ENCODE results near the gene PIGP.
"Not testable (repeated sequence)": the region's sequence is repeated elsewhere in the genome, so short reads cannot be mapped to it uniquely, and the experiment has no call there.

The PIGP gene

DNA sequence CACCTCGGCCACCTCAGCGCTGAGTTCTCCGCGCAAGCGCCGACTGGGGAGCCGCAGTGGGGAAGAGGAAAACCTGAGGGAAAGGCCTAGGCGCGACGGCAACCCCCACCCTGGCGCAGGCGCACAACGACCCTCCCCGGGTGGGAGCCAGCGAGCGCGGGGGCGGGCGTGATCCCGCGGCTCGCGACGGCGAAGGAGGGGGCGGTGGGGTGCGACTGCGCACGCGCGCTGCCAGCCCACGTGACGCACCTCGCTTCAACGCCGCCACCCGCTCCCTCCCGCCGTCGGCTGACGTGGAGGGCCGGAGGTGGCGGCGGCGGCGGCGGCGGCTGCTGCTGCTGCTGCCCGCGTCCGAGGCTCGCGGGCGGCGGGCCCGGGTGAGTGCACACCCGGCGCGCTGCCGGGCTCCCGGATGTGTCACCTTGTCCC, at the start of gene PIGP, which contains the start of gene TTC3:
Gene PIGP (minus strand): TSS at position 84 of the 429 bp plus-strand sequence. CDS start 556 bp downstream, outside the sequence.
Gene TTC3 (plus strand): TSS at position 267 of the 429 bp plus-strand sequence. CDS start 14,004 bp downstream, outside the sequence.
- peak; percentile 94 for DNase-seq (ENCODE audit: low spot score)

DNA sequence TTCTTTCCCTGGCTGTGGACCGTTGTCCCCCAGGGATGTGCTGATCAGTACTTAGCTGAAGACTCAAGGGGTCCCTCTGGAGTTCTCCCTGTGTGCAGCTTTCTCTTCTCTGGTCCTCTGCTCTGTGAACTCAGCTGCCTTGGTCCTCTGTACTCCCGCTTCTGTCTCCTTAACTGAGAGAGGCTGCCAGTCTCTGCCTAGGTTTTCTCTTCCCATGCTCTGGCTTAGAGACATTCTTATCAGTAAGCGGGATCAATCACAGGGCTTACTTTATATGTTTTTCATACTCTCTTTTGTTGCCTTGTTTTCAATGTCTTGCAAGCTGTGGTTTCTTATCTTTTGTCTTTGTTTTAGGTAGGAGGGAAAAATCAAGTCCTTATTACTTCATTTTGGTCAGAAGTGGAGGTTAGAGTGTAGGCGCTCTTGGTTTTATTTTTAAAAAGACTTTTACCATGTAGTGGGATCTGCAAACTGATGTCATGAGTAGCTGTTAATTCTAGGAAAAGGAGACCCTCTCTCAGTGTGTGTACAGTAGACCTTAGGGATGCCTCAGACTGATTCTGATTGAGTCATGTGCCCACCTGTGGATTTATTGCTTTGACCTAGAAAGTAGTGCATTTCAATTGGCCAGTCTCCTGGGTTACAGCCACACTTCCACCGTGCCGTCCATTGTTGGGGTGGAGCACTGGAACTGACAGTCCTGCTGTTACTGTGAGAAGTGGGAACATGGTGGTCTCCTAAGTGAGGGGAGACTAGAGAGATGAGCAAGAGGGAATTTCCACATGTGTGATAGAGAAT, 46.7 kb upstream of the PIGP start:
- no peak for DNase-seq (ENCODE audit: low spot score)

DNA sequence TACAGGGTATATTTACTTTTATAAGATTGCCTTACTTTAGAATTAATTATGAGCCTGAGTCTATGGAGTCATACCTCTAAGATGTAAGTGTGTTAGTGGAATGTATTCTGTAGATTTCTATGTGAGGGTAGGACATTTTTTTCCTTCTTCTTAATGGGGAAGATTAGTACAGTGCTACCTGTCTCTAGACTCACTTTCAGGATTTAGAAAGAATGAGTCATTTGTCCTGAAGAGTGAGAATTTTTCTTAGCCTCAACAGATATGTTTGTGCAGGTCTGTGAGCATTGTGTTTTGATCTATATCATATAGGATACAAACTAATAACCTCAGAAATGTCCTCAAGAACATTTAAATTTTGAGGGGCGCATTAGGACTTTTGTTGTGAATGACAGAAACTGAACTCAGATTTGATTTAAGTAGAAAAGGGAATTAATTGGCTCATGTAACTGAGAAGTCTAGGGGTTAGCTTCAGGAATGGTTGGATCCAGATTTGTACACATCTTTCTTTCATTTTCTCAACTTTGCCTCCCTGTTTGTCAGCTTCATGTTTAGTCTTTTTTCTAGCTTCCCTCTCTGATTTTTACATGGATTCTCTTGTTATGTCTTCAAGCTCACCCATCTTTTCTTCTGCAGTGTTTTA, 45.4 kb upstream of the PIGP start:
- DNase-seq (ENCODE audit: low spot score): no peak

DNA sequence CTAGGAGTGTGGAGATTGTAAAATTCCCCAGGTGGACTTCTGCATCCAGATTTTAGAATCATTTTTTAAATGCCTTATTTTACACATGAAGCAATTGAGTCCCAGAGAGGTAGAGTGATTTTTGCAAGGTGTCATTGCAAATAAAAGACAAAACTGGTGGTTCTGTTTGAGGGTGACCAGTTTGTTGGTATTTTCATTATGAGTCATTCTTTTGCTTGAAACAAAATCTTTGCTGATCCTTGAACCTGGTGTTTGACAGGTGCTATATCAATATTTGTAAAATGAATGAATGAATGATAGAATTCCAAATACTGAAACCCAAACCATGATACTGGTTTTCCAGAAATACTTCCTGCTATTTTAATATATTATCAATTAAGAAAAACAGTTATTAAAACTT, 44.3 kb upstream of the PIGP start:
- DNase-seq (ENCODE audit: low spot score): peak; percentile 11

DNA sequence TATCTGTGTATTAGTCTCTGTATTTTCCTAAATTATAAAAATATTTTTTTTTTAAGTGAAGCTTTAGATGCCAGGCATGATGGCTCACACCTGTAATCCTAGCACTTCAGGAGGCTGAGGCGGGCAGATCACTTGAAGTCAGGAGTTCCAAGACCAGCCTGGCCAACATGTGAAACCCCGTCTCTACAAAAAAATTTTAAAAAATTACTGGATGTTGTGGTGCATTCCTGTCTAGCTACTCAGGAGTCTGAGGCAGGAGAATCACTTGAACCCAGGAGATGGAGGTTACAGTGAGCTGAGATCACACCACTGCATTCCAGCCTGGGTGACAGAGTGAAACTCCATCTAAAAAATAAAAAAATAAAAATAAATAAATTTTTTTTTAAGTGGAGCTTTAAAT, 43.6 kb upstream of the PIGP start:
- DNase-seq (ENCODE audit: low spot score): not testable (repeated sequence)

DNA sequence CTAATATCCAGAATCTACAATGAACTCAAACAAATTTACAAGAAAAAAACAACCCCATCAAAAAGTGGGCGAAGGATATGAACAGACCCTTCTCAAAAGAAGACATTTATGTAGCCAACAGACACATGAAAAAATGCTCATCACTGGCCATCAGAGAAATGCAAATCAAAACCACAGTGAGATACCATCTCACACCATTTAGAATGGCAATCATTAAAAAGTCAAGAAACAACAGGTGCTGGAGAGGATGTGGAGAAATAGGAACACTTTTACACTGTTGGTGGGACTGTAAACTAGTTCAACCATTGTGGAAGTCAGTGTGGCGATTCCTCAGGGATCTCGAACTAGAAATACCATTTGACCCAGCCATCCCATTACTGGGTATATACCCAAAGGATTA, 41.4 kb upstream of the PIGP start:
- DNase-seq (ENCODE audit: low spot score): not testable (repeated sequence)

DNA sequence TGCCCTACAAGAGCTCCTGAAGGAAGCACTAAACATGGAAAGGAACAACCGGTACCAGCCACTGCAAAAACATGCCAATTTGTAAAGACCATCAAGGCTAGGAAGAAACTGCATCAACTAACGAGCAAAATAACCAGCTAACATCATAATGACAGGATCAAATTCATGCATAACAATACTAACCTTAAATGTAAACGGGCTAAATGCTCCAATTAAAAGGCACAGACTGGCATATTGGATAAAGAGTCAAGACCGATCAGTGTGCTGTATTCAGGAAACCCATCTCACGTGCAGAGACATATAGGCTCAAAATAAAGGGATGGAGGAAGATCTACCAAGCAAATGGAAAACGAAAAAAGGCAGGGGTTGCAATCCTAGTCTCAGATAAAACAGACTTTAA, 38.2 kb upstream of the PIGP start:
- not testable (repeated sequence) for DNase-seq (ENCODE audit: low spot score)

DNA sequence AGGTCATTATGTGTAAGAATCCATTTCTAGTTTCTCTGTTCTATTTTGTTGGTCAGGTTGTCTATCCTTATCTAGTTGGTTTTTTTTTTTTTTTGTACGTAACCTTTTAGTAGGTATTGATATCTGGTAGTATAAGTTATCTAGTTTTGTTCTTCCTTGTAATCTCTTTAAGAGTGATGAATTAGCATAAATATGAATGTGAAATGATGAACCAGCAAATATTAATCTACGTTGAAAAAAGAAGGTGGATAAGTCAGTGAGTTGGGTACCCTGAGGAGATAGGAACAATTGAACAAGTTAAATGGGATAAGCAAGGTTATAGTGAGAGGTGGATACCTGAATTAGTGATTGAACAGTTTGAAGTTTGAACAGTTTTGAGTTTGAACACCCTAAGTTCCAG, 34.1 kb upstream of the PIGP start:
- DNase-seq (ENCODE audit: low spot score): no peak

DNA sequence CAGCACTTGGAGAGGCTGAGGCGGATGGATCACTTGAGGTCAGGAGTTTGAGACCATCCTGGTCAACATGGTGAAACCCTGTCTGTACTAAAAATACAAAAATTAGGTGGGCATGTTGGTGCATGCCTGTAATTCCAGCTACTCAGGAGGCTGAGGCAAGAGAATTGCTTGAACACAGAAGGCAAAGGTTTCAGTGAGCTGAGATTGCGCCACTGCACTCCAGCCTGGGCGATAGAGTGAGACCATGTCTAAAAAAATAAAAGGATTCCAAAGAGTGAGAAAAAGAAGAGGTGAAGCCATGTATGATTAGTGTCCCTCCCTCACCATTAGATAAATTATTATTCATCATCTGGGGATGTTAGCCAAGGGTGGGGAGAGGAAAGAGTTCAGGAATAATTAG, 29.9 kb upstream of the PIGP start:
- DNase-seq (ENCODE audit: low spot score): not testable (repeated sequence)

DNA sequence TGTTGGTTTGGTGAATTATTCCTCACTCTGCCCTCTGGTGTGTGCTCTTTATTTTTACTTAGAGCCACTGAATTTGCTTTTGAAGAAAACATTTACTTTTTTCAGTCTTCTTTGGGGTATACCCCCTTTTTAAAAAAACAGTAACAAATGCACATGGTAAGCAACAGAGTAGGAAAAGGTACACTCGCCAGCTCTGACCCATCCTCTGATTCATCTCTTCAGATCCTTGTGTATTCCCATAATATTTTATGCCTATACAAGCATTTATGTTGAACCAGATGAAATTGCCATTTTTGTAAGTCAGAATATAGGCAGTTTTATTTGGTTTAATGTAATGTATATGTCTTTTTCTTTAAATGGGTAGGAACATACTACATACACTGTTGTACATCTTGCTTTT, 28.5 kb upstream of the PIGP start:
- DNase-seq (ENCODE audit: low spot score): no peak

DNA sequence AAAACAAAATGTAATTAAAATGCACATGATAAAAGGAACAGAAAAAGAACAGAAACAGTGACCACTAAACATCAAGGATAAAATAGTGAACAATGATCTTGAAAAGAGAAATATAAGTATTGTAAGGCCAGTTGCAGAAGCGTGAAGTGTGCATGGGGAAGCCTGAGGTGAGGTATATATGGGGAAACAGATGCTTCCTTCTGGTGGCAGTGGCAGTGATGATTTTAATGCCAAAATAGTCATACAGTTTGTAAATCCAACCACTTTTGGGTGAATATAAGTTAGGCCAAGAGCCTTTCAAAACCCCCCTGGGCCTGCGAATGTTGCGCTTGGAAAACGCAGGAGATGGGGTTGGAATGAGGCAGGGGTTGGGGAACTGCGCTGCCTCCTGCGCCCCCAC, 27.4 kb upstream of the PIGP start:
- DNase-seq (ENCODE audit: low spot score): no peak

DNA sequence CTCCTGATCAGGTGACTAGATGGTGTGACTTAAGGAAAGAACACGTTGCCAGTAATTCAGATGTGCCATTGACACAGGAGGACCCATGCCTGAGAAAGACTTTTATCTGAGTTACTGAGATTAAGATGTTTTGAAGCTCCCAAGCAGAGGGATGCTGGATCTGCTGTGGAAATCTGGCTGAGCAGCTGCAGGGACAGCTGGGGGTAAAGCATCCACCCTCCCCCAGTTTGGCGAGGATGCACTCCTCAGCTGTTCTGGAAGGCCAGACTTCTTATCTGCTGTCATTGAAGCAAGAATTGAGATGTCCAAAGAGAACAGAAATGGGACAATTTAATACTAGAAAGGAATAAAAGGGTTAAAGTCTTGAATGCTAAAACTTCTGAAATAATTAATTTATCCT, 25.9 kb upstream of the PIGP start:
- DNase-seq (ENCODE audit: low spot score): no peak

DNA sequence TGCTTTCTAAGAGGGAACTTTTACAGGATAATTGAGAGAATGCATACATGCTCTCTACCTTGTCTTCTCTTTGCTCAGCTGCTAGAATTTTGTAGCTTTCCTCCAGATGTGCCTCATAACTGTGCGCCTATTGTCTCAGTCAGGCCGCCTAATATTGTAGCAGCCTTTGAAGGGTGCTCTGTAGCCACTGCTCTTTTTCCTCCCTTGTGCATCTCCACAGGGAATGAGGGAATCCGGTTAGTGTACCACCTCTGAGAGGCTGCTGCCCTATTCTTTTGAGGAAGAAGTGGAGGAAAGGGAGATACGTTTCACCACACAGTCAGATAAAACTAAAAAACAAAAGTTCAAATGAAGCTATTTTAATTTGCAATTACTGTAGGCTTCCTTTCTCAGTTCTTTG, 22.9 kb upstream of the PIGP start:
- no peak for DNase-seq (ENCODE audit: low spot score)

DNA sequence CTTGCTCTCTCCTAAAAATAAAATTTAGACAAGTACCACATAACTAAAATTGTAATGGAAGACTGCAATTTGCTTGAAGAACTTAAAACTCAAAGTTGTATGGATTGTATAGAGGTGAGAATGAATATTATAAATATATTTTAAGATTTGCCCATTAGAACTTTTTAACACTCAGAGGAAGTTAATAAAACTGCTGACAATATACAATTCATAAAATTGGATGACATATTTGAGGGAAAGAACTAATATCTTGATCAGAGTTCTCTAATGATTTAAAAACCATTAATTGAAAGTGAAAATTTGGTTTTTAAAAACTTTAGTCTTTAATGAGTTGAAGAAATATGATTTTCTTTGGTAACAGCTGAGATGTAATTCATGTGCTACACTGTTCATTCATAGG, 21.1 kb upstream of the PIGP start:
- no peak for DNase-seq (ENCODE audit: low spot score)

DNA sequence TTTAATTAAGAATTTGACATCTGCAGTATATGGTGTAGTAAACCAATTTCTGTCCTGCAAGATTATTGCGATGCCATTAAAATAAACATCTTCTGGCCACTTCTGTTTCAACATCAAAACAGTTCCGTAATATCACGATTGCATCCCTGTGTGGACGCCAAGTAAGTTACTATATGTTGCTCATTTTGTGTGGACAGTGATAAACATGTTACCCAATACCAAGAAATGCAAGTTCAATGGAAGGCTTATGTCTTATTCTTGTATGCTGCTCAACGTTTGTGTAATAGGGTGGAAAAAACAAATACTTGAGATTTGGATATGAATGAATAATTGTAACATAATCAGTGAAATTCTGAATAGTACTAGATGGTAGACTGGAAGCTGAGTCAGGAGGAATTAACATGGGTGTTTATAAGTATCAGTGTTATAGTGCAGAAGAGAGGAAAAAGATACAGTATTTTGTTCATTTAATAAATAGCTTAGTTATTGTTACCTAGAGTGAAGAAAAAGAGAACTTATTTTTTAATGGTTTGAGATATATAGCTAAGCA, 15.4 kb upstream of the PIGP start:
- no peak for DNase-seq (ENCODE audit: low spot score)

DNA sequence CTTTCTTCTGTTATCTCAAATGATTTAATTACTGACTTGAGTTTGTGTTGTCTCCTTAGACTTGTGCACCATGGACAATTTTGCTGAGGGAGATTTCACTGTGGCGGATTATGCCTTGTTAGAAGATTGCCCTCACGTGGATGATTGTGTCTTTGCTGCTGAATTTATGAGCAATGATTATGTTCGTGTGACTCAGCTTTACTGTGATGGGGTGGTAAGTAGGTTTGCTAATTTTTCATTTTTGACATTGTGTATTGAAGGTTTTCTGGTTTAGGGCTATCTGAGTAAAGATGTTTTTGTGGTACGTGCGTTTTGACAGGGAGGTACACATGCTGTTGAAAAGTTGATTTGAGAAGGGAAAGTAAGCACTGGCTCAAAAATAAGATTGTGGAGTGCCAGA, 14.3 kb upstream of the PIGP start:
- no peak for DNase-seq (ENCODE audit: low spot score)

DNA sequence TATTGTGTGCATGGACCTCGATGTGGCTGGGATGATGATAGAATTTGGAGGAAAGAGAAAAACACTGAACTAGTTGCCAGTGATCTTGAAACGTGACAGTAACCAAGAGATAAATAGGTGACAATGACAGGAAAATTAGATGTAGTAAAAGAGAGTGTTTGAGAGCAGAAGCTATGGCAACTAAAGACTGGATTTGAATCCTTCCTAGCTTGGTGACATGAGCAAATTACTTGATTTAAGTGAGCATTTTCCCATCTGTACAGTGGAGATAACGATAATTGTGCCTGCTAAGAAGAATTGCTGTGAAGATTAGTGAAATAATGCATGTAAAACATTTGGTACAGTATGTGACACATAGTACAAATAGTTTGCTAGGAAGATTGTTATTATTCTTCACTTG, 12.9 kb upstream of the PIGP start:
- DNase-seq (ENCODE audit: low spot score): no peak

DNA sequence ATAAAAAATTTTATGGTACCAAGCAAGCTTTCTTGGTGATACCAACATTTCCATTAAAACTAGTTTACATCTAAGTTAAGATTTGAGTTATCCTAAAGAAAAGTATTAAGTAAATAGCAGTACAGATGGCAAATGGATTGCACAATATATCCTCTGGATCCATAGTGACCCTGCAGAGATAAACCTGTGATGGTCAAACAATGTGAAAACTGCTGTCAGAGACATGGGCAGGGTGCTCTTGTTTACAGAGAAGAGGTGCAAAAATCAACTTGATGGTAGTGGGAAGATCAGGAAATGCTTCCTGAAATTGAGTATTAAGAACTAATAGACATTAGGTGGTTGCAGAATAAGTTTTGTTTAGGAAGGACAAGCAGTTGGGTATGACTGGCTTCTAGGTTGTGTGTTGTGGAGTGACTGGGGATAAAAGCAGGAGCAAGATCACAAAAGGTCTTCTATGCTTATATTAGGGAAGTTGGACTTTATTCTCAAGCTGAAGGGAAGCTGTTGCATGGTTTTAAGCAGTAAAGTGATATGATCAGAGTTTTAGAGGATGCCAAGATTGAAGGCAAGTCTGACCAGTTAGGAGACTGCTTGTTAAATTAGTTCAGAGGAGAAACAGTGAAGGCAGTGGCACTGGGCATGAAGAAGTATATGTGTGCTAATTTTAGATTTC, 10.1 kb upstream of the PIGP start:
- DNase-seq (ENCODE audit: low spot score): no peak

DNA sequence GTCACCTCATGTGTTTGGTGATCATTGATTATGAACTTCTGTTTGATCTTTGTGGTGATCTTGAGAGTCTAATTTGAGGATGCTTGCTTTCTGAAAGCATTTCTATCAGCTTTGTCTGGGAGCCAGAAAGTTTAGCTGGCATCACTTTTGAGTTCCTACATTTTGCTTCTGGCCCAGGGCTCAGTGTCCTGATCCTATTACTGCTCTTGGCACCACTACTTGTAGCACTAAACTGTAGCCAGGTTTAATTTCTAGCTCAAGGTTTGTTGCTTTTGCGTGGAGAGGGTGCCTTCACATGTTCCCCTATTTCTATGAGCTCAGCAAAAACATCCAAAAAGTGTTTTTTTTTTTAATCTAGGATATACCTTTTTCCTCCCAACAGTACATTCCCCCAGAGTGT, 9.5 kb upstream of the PIGP start:
- DNase-seq (ENCODE audit: low spot score): no peak

DNA sequence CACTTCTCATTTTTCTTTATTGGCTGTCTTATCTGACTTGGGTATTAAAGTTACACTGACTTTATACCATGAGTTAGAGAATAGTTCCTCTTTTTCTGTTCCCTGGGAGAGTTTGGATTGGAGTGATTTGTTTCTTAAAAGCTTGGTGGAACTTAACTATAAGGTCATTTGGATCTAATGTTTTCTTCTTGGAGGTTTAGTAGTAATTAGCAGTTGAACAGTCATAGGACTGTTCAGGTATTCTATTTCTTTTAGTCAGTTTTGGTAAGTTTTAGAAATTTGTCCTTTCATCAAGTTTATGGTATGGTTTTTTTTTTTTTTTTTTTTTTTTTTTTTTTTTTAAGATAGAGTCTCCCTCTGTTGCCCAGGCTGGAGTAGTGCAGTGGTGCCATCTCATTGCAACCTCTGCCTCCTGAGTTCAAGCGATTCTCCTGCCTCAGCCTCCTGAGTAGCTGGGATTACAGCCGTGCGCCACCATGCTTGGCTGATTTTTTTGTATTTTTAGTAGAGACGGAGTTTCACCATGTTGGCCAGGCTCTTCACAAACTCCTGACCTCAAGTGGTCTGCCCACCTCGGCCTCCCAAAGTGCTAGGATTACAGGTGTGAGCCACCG, 6.4 kb upstream of the PIGP start:
- peak; percentile 16 for DNase-seq (ENCODE audit: low spot score)

DNA sequence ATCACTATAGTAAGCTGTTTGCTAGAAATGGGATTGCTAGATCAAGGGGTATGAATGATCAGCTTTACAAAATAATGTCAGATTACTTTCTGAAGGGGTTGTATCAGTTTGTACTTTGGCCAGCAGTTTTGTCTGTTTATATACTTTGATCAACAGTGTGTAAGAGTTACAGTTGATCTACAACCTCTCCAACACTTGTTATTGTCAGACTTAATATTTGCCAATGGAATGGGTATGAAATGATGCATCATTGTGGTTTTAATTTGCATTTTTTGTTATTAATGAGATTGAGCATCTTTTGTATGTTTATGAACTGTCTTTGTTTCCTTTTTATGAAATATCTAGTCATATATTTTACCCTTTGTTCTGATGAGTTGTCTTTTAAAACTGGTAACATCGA, 4.5 kb upstream of the PIGP start:
- DNase-seq (ENCODE audit: low spot score): no peak

Measured in activated CD4-positive, alpha-beta T cell treated with anti-CD3 and anti-CD28 coated beads, Interleukin-2, Interleukin-4, amounts not matched to agents 100 ng/mL and 50 ng/mL, durations not matched to agents 16 hours and 8 hours (primary cell).